Activated B cell treated with CpG ODN at 0.5 μM for 24 hours (primary cell): ENCODE data around the gene TRDN. TPM values are rescaled to one million over a fixed set of nuclear protein-coding genes. Genes with fewer than 3 reads are reported as not detected.
"Not testable (repeated sequence)": the region's sequence is repeated elsewhere in the genome, so short reads cannot be mapped to it uniquely, and the experiment has no call there.

Experiments used
- ATAC-seq: fragments of 200-7000 bp; cut with Tn5 transposase; one replicate; pipeline ENCODE4 v1.10.0; 2021; ENCODE audit warnings: low read depth, mild to moderate bottlenecking, moderate library complexity
- CTCF ChIA-PET: fragments of 350-600 bp; sonication (Branson Sonifier 250); formaldehyde crosslinking; loops from one replicate; lab custom pipeline; 2021; ENCODE audit warnings: antibody characterized with exemption; lab: Charles Lee
- POLR2A ChIA-PET: fragments of 350-600 bp; sonication (Branson Sonifier 250); formaldehyde crosslinking; loops from one replicate; lab custom pipeline; 2021; ENCODE audit warnings: antibody characterized with exemption; lab: Charles Lee
- DNase-seq: peaks from one replicate; pipeline ENCODE4 v3.0.0; 2022
- H3K27ac Mint-ChIP-seq: one replicate; pipeline ENCODE4 v1.8.0; 2020; ENCODE audit warnings: mixed read lengths
- H3K27me3 Mint-ChIP-seq: one replicate; pipeline ENCODE4 v1.8.0; 2021; ENCODE audit warnings: mixed read lengths
- H3K36me3 Mint-ChIP-seq: one replicate; pipeline ENCODE4 v1.8.0; 2021; ENCODE audit warnings: low read depth, mixed read lengths
- H3K4me1 Mint-ChIP-seq: one replicate; pipeline ENCODE4 v1.8.0; 2021; ENCODE audit warnings: mixed read lengths
- H3K4me3 Mint-ChIP-seq: one replicate; pipeline ENCODE4 v1.8.0; 2020; ENCODE audit warnings: mild to moderate bottlenecking, mixed read lengths
- H3K9me3 Mint-ChIP-seq: one replicate; pipeline ENCODE4 v1.8.0; 2020; ENCODE audit warnings: mixed read lengths
- CTCF ChIP-seq: fragments of 200-600 bp; IDR thresholded peaks from one replicate; pipeline ENCODE4 v1.8.0; 2022; ENCODE audit warnings: antibody characterized with exemption, mild to moderate bottlenecking
- intact Hi-C: fragments of 100-400 bp; cut with micrococcal nuclease; formaldehyde crosslinking; loops from one replicate; pipeline ENCODE4 v1.15.1; 2024
- total RNA-seq: library from RNA; stranded (reverse); gene quantifications from 2 replicates; pipeline ENCODE4 v1.2.3, GENCODE V29; 2022

Gene TRDN
- total RNA-seq, 1 donor from 2014 or later = not detected

GRCh38 chr6:123587838-123588545 is 48.8 kb downstream of the TRDN start:
- DNase-seq (no peak), ATAC-seq (no peak)
- Mint-ChIP-seq H3K4me3 (no peak overlapping the region), H3K9me3 (peaks cover 5% of the 10 kb centered on the region), H3K36me3 (no peaks in the 10 kb centered on the region), H3K27ac (no peak overlapping the region), H3K27me3 (no peaks in the 10 kb centered on the region), H3K4me1 (no peaks in the 10 kb centered on the region)
- TF ChIP-seq CTCF = no peak
- ChIA-PET POLR2A (no interaction called here), CTCF (no interaction called here)
- intact Hi-C loops = no loop called here

- POLR2A ChIA-PET, intact Hi-C loops, H3K27me3 Mint-ChIP-seq, DNase-seq, H3K4me3 Mint-ChIP-seq, H3K4me1 Mint-ChIP-seq, CTCF ChIA-PET, H3K9me3 Mint-ChIP-seq, ATAC-seq, H3K27ac Mint-ChIP-seq, H3K36me3 Mint-ChIP-seq: not testable (repeated sequence)
These were observed 49.3 kb downstream of the TRDN start for GRCh38 chr6:123587407-123587806.

- POLR2A ChIA-PET = no interaction called here
These were observed 56.4 kb downstream of the TRDN start for GRCh38 chr6:123580331-123580730.

GRCh38 chr6:123575188-123575587 is 61.6 kb downstream of the TRDN start:
- Mint-ChIP-seq H3K27me3 (no peaks in the 10 kb centered on the region), H3K4me3 (no peak overlapping the region), H3K36me3 (no peaks in the 10 kb centered on the region), H3K4me1 (no peaks in the 10 kb centered on the region), H3K9me3 (no peaks in the 10 kb centered on the region), H3K27ac (no peak overlapping the region)
- no peak for TF ChIP-seq CTCF
- POLR2A ChIA-PET = no interaction called here
- CTCF ChIA-PET = no interaction called here
- intact Hi-C loops = no loop called here
- DNase-seq (no peak), ATAC-seq (no peak)

More at GRCh38 chr6:123580331-123580730, 56.4 kb downstream of the TRDN start:
- intact Hi-C loops = no loop called here
- Mint-ChIP-seq H3K4me3 (no peak overlapping the region), H3K4me1 (no peaks in the 10 kb centered on the region), H3K9me3 (peaks cover 6% of the 10 kb centered on the region), H3K36me3 (no peaks in the 10 kb centered on the region), H3K27me3 (no peaks in the 10 kb centered on the region), H3K27ac (no peak overlapping the region)
- no peak for TF ChIP-seq CTCF
- DNase-seq (no peak), ATAC-seq (no peak)
- CTCF ChIA-PET = no interaction called here

- CTCF ChIA-PET = no interaction called here
- no peaks in the 10 kb centered on the region for H3K36me3 Mint-ChIP-seq
- H3K27me3 Mint-ChIP-seq = no peaks in the 10 kb centered on the region
- no peaks in the 10 kb centered on the region for H3K9me3 Mint-ChIP-seq
- DNase-seq (no peak), ATAC-seq (no peak)
- TF ChIP-seq CTCF = no peak
- intact Hi-C loops = no loop called here
- no peak overlapping the region for H3K4me3 Mint-ChIP-seq
- POLR2A ChIA-PET = no interaction called here
- H3K4me1 Mint-ChIP-seq = no peaks in the 10 kb centered on the region
- no peak overlapping the region for H3K27ac Mint-ChIP-seq
These were observed 65.7 kb downstream of the TRDN start for GRCh38 chr6:123570813-123571684.
